Esophagus muscularis mucosa (tissue), 3 donors: ENCODE results near the gene SARM1.

Source experiments
- CTCF ChIP-seq, 3 experiments: fragments of 200-600 bp in 2 of 3; fragments of 450-650 bp in 1 of 3; sonication (generic) in 2 of 3; IDR thresholded peaks; one replicate each; pipeline ENCODE4 v1.5.1; 2017 to 2019; ENCODE audit warnings: antibody characterized with exemption in 3 of 3, mild to moderate bottlenecking in 2 of 3, moderate library complexity in 1 of 3
- POLR2AphosphoS5 ChIP-seq, 2 donors: sonication (generic); formaldehyde crosslinking; IDR thresholded peaks; one replicate each; pipeline ENCODE4 v1.6.1; 2017; ENCODE audit warnings: antibody characterized with exemption in 2 of 2

- no peak for TF ChIP-seq CTCF (IDR thresholded peaks at IDR 0.05)
- TF ChIP-seq POLR2AphosphoS5 (IDR thresholded peaks at IDR 0.05), result no peak
Measured at GRCh38 chr17:28334666-28335200, 36.8 kb upstream of the SARM1 start.
